ENCODE data around the gene CELA2B.
"Not testable (repeated sequence)": the region's sequence is repeated elsewhere in the genome, so short reads cannot be mapped to it uniquely, and the experiment has no call there.

CELA2B gene

GRCh38 chr1:15476927-15477326 is 1.0 kb downstream of the CELA2B start:
- TF ChIP-seq ZC3H10 (CRISPR knock-in tag; IDR thresholded peaks at IDR 0.05) (no peak), PATZ1 (CRISPR knock-in tag; IDR thresholded peaks at IDR 0.05; ENCODE audit: borderline replicate concordance) (no peak), POU6F1 (CRISPR knock-in tag; IDR thresholded peaks at IDR 0.05; ENCODE audit: borderline replicate concordance, low read depth) (no peak), RARB (CRISPR knock-in tag; IDR thresholded peaks at IDR 0.05) (no peak)
- ATAC-seq: no peak

GRCh38 chr1:15477646-15478212 is 1.8 kb downstream of the CELA2B start:
- no peak for ATAC-seq
- TF ChIP-seq BACH2 (CRISPR knock-in tag; IDR thresholded peaks at IDR 0.05; ENCODE audit: borderline replicate concordance) (no peak), OSR1 (CRISPR knock-in tag; IDR thresholded peaks at IDR 0.05) (no peak), ZNF70 (CRISPR knock-in tag; IDR thresholded peaks at IDR 0.05) (no peak), CREB5 (CRISPR knock-in tag; IDR thresholded peaks at IDR 0.05; ENCODE audit: low read depth) (no peak), POU6F1 (CRISPR knock-in tag; IDR thresholded peaks at IDR 0.05; ENCODE audit: borderline replicate concordance, low read depth) (no peak), SNAI2 (CRISPR knock-in tag; IDR thresholded peaks at IDR 0.05) (no peak), TCF4 (CRISPR knock-in tag; IDR thresholded peaks at IDR 0.05; ENCODE audit: borderline replicate concordance) (no peak), PPARA (CRISPR knock-in tag; IDR thresholded peaks at IDR 0.05; ENCODE audit: borderline replicate concordance) (no peak), PATZ1 (CRISPR knock-in tag; IDR thresholded peaks at IDR 0.05; ENCODE audit: borderline replicate concordance) (no peak), GLIS3 (CRISPR knock-in tag; IDR thresholded peaks at IDR 0.05) (no peak), RARB (CRISPR knock-in tag; IDR thresholded peaks at IDR 0.05) (no peak), ZFP3 (CRISPR knock-in tag; IDR thresholded peaks at IDR 0.05) (no peak), TSHZ2 (CRISPR knock-in tag; IDR thresholded peaks at IDR 0.05) (no peak), ZC3H10 (CRISPR knock-in tag; IDR thresholded peaks at IDR 0.05) (no peak), ARNTL (CRISPR knock-in tag; IDR thresholded peaks at IDR 0.05; ENCODE audit: borderline replicate concordance, low read depth) (no peak)

- no peak for ATAC-seq
- TF ChIP-seq CREB5 (CRISPR knock-in tag; IDR thresholded peaks at IDR 0.05; ENCODE audit: low read depth): no peak
Measured at GRCh38 chr1:15479654-15480347, 3.9 kb downstream of the CELA2B start.

- not testable (repeated sequence) for ATAC-seq
Measured at GRCh38 chr1:15482455-15482854, 6.6 kb downstream of the CELA2B start.

GRCh38 chr1:15482983-15483543 is 7.2 kb downstream of the CELA2B start:
- not testable (repeated sequence) for ATAC-seq
